NCI-H128 (cell line): ENCODE results near the gene NPIPB9.

Experiments
- DNase-seq: peaks from one replicate; lab custom pipeline; 2025; ENCODE audit not compliant: unreplicated experiment; lab: John Stamatoyannopoulos, UW

NPIPB9 gene

GRCh38 chr16:28821874-28822519 is 70.4 kb downstream of the NPIPB9 start:
- DNase-seq: no peak
